GM12873 (cell line): ENCODE data around the gene SETDB1.

ENCODE experiments used
- TF ChIP-seq, protein P1 (sequence below): IDR thresholded peaks from 2 replicates; pipeline ENCODE4 v1.5.1; 2012; ENCODE audit warnings: low read depth, mild to moderate bottlenecking, moderate library complexity, low read length, control low read depth; ENCODE audit not compliant: insufficient read depth; ENCODE audit errors: missing control alignments

Gene SETDB1

DNA sequence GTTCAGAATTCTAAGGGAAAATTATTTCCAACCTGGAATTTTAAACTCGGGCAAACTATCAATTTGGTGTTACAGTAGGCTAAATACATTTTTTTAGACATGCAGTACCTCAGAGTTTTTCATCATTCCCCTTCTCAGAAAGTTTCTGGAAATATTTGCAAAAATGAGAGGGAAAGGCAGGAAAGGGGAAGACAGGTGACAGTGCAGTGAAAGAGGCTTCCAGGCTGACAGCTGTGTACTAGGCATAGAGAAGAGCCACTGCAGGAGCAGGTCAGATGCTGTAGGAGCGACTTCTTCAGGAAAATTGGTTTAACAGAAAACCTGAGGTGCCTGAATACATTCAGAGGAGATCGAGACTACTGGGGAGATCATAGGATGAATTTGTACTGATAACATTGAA lies 28.5 kb downstream of the SETDB1 start:
- TF ChIP-seq, protein P1, sequence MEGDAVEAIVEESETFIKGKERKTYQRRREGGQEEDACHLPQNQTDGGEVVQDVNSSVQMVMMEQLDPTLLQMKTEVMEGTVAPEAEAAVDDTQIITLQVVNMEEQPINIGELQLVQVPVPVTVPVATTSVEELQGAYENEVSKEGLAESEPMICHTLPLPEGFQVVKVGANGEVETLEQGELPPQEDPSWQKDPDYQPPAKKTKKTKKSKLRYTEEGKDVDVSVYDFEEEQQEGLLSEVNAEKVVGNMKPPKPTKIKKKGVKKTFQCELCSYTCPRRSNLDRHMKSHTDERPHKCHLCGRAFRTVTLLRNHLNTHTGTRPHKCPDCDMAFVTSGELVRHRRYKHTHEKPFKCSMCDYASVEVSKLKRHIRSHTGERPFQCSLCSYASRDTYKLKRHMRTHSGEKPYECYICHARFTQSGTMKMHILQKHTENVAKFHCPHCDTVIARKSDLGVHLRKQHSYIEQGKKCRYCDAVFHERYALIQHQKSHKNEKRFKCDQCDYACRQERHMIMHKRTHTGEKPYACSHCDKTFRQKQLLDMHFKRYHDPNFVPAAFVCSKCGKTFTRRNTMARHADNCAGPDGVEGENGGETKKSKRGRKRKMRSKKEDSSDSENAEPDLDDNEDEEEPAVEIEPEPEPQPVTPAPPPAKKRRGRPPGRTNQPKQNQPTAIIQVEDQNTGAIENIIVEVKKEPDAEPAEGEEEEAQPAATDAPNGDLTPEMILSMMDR = no peak

DNA sequence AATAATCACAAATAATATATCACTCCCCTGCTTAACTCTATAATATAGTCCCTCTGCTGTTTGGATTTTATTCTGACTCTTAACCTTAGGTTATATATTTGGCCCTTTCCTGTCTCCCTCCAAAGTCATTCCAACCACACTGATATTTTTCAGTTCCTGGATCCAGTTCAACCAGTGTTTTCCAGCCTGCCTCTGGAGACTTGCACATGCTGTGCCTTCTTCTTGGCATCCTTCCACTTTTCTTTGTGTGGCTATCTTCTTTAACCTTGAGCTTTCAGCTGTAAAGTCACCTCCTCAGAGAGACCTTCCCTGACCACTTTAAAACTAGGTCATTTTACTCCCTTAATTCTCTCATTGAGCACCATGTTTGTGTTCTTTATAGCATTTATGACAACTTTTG lies 29.1 kb downstream of the SETDB1 start:
- TF ChIP-seq, protein P1 = no peak

DNA sequence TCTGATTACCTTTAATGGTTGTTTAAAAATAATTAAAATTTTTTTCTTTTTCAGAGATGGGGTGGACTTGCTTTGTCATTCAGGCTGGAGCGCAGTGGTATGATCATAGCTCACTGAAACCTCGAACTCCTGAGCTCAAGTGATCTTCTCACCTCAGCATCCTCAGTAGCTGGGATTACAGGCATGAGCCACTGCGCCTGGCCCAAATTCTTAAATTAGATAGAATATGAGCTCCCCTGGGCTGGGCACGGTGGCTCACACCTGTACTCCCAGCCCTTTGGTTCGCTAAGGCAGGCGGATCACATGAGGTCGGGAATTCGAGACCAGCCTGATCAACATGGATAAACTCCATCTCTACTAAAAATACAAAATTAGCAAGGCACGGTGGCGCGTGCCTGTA lies 31.5 kb downstream of the SETDB1 start:
- TF ChIP-seq, protein P1 = no peak

DNA sequence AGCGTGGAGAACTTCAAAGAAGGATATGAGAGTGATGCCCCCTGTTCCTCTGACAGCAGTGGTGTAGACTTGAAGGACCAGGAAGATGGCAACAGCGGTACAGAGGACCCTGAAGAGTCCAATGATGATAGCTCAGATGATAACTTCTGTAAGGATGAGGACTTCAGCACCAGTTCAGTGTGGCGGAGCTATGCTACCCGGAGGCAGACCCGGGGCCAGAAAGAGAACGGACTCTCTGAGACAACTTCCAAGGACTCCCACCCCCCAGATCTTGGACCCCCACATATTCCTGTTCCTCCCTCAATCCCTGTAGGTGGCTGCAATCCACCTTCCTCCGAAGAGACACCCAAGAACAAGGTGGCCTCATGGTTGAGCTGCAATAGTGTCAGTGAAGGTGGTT lies 34.5 kb downstream of the SETDB1 start:
- TF ChIP-seq, protein P1 = no peak

DNA sequence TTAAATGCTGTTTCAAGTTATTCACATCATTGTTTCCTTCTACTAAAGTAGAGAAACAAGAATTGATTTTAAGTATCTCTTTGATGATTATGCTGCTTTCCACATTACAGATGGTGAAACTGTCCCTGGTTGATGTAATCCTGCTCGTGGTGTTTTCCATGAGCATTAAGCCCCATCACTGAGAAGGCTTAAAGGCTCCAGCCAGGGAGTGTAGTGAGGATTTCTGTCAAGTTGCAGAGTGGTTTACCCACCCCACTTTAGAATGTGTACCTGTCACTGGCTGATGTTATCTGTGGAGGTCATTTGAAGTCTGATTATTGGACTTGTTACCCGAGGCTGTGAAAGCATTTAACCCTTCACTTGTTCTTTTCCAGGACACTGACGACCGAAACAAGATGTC lies 35.6 kb downstream of the SETDB1 start:
- TF ChIP-seq, protein P1 = no peak

DNA sequence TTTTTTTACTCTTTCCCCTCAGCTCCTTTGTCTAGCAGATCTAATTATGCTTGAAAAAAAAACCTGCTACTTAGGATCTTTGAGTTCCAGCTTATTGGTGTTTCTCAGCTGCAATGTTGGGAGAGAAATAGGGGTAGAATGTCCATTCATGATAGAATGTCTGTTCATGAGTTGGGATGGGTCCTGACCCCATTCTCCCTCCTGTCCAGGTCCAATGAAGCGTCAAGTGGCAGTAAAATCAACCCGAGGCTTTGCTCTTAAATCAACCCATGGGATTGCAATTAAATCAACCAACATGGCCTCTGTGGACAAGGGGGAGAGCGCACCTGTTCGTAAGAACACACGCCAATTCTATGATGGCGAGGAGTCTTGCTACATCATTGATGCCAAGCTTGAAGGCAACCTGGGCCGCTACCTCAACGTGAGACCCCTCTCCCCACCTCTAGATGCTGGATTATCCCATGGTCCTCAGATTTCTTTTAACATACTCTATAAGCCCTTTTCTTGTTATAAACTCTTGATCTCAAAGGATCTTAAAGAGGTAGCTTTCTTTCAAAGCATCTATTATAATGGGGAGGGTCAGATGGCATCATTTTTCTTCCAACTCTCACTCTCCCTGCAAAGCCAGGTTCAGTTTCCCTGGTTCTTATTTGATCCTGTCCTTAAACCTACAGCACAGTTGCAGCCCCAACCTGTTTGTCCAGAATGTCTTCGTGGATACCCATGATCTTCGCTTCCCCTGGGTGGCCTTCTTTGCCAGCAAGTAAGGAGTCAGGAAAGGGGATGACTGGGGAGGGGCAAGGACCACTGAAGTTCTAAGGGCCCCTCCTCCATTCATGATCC lies 37.4 kb downstream of the SETDB1 start:
- TF ChIP-seq, protein P1 = no peak

DNA sequence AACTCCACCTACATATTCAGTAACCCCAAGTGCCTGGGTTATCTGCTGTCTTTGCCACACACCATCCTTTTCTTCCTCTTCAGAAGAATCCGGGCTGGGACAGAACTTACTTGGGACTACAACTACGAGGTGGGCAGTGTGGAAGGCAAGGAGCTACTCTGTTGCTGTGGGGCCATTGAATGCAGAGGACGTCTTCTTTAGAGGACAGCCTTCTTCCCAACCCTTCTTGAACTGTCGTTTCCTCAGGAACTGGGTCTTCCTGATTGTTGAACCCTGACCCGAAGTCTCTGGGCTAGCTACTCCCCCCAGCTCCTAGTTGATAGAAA lies 38.0 kb downstream of the SETDB1 start:
- TF ChIP-seq, protein P1 = no peak
